DMS153 treated with DMSO at 0.1 percent for 48 hours (cell line): ENCODE data around the gene AURKA.
"Not testable (repeated sequence)": the region's sequence is repeated elsewhere in the genome, so short reads cannot be mapped to it uniquely, and the experiment has no call there.

Source experiments
- DNase-seq: peaks from one replicate; lab custom pipeline; 2025; ENCODE audit not compliant: unreplicated experiment; lab: John Stamatoyannopoulos, UW

Gene AURKA

GRCh38 chr20:56360133-56360907, 31.7 kb downstream of the AURKA start:
- DNase-seq, result no peak

GRCh38 chr20:56359212-56360132, 32.5 kb downstream of the AURKA start:
- DNase-seq, result peak; percentile 51

GRCh38 chr20:56358600-56359211, 33.3 kb downstream of the AURKA start, which contains the start of gene FAM210B:
TSS of gene FAM210B (plus strand) at chr20:56358974. CDS start at chr20:56359006, 32 bp downstream.
- DNase-seq, result peak; percentile 66

GRCh38 chr20:56358070-56358469, 33.9 kb downstream of the AURKA start:
- DNase-seq, result no peak

GRCh38 chr20:56353356-56353755, 38.7 kb downstream of the AURKA start:
- DNase-seq, result no peak

- DNase-seq, result no peak
Observed at GRCh38 chr20:56352345-56353055, 39.5 kb downstream of the AURKA start.

GRCh38 chr20:56350842-56351241, 41.2 kb downstream of the AURKA start:
- DNase-seq, result no peak

- no peak for DNase-seq
Observed at GRCh38 chr20:56348746-56349145, 43.3 kb downstream of the AURKA start.

GRCh38 chr20:56348305-56348693, 43.7 kb downstream of the AURKA start:
- DNase-seq, result no peak

- no peak for DNase-seq
Observed at GRCh38 chr20:56347628-56348304, 44.2 kb downstream of the AURKA start.

- no peak for DNase-seq
Observed at GRCh38 chr20:56345911-56346310, 46.1 kb downstream of the AURKA start.

- DNase-seq, result no peak
Observed at GRCh38 chr20:56343861-56344381, 48.1 kb downstream of the AURKA start.

GRCh38 chr20:56342783-56343182, 49.2 kb downstream of the AURKA start:
- DNase-seq, result no peak

- DNase-seq, result not testable (repeated sequence)
Observed at GRCh38 chr20:56336709-56337108, 55.3 kb downstream of the AURKA start.

GRCh38 chr20:56328861-56329260, 63.2 kb downstream of the AURKA start:
- no peak for DNase-seq

GRCh38 chr20:56324806-56325205, 67.2 kb downstream of the AURKA start:
- DNase-seq, result no peak

- no peak for DNase-seq
Observed at GRCh38 chr20:56323656-56324055, 68.4 kb downstream of the AURKA start.

GRCh38 chr20:56323206-56323605, 68.8 kb downstream of the AURKA start:
- DNase-seq, result no peak

GRCh38 chr20:56322681-56323080, 69.3 kb downstream of the AURKA start:
- DNase-seq, result no peak
